Calu3 (cell line): Measurements from ENCODE around the gene PSTPIP1. TPM values are rescaled to one million over a fixed set of nuclear protein-coding genes. Genes with fewer than 3 reads are reported as not detected.

Experiments
- BruUV-seq: library from RNA; stranded (reverse); fragments of 400-500 nt; replicated peaks from 2 replicates; lab custom pipeline; 2021; lab: Mats Ljungman, UMichigan
- CTCF ChIA-PET: fragments of 300-600 bp; sonication (Branson Sonifier 250); formaldehyde crosslinking; loops from one replicate; lab custom pipeline; 2022; ENCODE audit warnings: antibody characterized with exemption; lab: Charles Lee
- DNase-seq: peaks from one replicate; pipeline ENCODE4 v3.0.0; 2022
- H3K27ac Mint-ChIP-seq: one replicate; pipeline ENCODE4 v1.8.0; 2022; ENCODE audit warnings: mixed read lengths; ENCODE audit not compliant: unreplicated experiment
- H3K27me3 Mint-ChIP-seq: one replicate; pipeline ENCODE4 v1.8.0; 2022; ENCODE audit warnings: mixed read lengths; ENCODE audit not compliant: unreplicated experiment
- H3K36me3 Mint-ChIP-seq: one replicate; pipeline ENCODE4 v1.8.0; 2022; ENCODE audit warnings: mild to moderate bottlenecking, moderate library complexity, mixed read lengths; ENCODE audit not compliant: insufficient read depth, unreplicated experiment
- H3K4me1 Mint-ChIP-seq: one replicate; pipeline ENCODE4 v1.8.0; 2022; ENCODE audit warnings: mild to moderate bottlenecking, low read depth, mixed read lengths; ENCODE audit not compliant: unreplicated experiment
- H3K4me3 Mint-ChIP-seq: one replicate; pipeline ENCODE4 v1.8.0; 2022; ENCODE audit warnings: mild to moderate bottlenecking, low read depth, moderate library complexity, mixed read lengths; ENCODE audit not compliant: unreplicated experiment
- H3K9me3 Mint-ChIP-seq: one replicate; pipeline ENCODE4 v1.8.0; 2022; ENCODE audit warnings: low read depth, mixed read lengths; ENCODE audit not compliant: unreplicated experiment
- CTCF ChIP-seq: fragments of 200-600 bp; IDR thresholded peaks from one replicate; pipeline ENCODE4 v1.8.0; 2022; ENCODE audit warnings: antibody characterized with exemption; ENCODE audit not compliant: unreplicated experiment
- intact Hi-C: fragments of 100-400 bp; cut with micrococcal nuclease; formaldehyde crosslinking; loops from one replicate; pipeline ENCODE4 v1.10.0; 2022; ENCODE audit not compliant: unreplicated experiment
- total RNA-seq: library from RNA; stranded (reverse); gene quantifications from 2 replicates; pipeline ENCODE4 v1.2.3, GENCODE V29; 2022

Gene PSTPIP1
- total RNA-seq, 1 experiment from 2014 or later, result not detected

GRCh38 chr15:76998663-76999285 is 3.8 kb downstream of the PSTPIP1 start:
- Mint-ChIP-seq H3K36me3 (no peaks in the 10 kb centered on the region), H3K9me3 (no peaks in the 10 kb centered on the region), H3K4me3 (no peak overlapping the region), H3K4me1 (peaks cover 8% of the 10 kb centered on the region), H3K27me3 (peaks cover 36% of the 10 kb centered on the region), H3K27ac (no peak overlapping the region)
- no peak for TF ChIP-seq CTCF
- intact Hi-C loops, result no loop called here
- DNase-seq, result no peak
- no TSS peak for BruUV-seq
- CTCF ChIA-PET, result no interaction called here

- no TSS peak for BruUV-seq
- CTCF ChIA-PET, result no interaction called here
- intact Hi-C loops, result no loop called here
- no peak for TF ChIP-seq CTCF
- Mint-ChIP-seq H3K4me3 (no peak overlapping the region), H3K27ac (no peak overlapping the region), H3K4me1 (no peaks in the 10 kb centered on the region), H3K27me3 (peaks cover 48% of the 10 kb centered on the region), H3K9me3 (no peaks in the 10 kb centered on the region), H3K36me3 (no peaks in the 10 kb centered on the region)
- no peak for DNase-seq
Observed at GRCh38 chr15:76999996-77000395, 5.1 kb downstream of the PSTPIP1 start.

- intact Hi-C loops, result no loop called here
- Mint-ChIP-seq H3K4me3 (no peak overlapping the region), H3K27me3 (peaks cover 54% of the 10 kb centered on the region), H3K4me1 (no peaks in the 10 kb centered on the region), H3K27ac (no peak overlapping the region), H3K9me3 (no peaks in the 10 kb centered on the region), H3K36me3 (no peaks in the 10 kb centered on the region)
- no TSS peak for BruUV-seq
- DNase-seq, result no peak
- TF ChIP-seq CTCF, result no peak
- CTCF ChIA-PET, result interaction anchor here (0.6 kb wide), 1 partner anchor 954 kb away, joined by 3 read pairs; no protein-coding TSS in a partner anchor
Observed at GRCh38 chr15:77001351-77001750, 6.4 kb downstream of the PSTPIP1 start.

- Mint-ChIP-seq H3K4me3 (no peak overlapping the region), H3K36me3 (no peaks in the 10 kb centered on the region), H3K27me3 (peaks cover 58% of the 10 kb centered on the region), H3K27ac (no peak overlapping the region), H3K4me1 (no peaks in the 10 kb centered on the region), H3K9me3 (no peaks in the 10 kb centered on the region)
- intact Hi-C loops, result no loop called here
- no peak for TF ChIP-seq CTCF
- no peak for DNase-seq
- BruUV-seq, result no TSS peak
- CTCF ChIA-PET, result interaction anchor here (0.6 kb wide), 1 partner anchor 954 kb away, joined by 3 read pairs; no protein-coding TSS in a partner anchor
Observed at GRCh38 chr15:77001966-77002365, 7.0 kb downstream of the PSTPIP1 start.
